Measurements from ENCODE around the gene SNRPD3. TPM values are rescaled to one million over a fixed set of nuclear protein-coding genes. Genes with fewer than 3 reads are reported as not detected.
"Not testable (repeated sequence)": the region's sequence is repeated elsewhere in the genome, so short reads cannot be mapped to it uniquely, and the experiment has no call there.

The SNRPD3 gene
- total RNA-seq, 1 experiment from 2014 or later = 234 TPM

DNA sequence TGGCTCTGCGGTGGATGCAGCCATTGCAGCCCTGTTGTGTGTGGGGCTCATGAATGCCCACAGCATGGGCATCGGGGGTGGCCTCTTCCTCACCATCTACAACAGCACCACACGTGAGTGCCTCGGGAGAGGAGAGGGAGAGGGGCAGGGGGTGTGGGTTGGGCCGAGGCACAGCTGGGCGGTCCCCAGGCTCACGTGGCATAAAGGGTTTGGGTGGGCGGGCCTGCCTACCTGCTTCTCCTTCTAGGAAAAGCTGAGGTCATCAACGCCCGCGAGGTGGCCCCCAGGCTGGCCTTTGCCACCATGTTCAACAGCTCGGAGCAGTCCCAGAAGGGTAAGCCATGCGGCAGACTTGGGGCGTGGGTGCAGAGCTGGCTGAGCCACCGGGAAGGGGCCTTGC is 59.0 kb downstream of the SNRPD3 start:
- not testable (repeated sequence) for H3K27me3 ChIP-seq (replicated peaks); H3K4me3 ChIP-seq; H3K36me3 ChIP-seq; DNase-seq (ENCODE audit: low read depth in 1 of 2, low spot score in 2 of 2); H3K27ac ChIP-seq; H3K4me1 ChIP-seq (replicated peaks); H3K9me3 ChIP-seq (replicated peaks)

GRCh38 chr22:24621244-24621643 is 65.4 kb downstream of the SNRPD3 start:
- H3K27me3 ChIP-seq (replicated peaks); H3K4me3 ChIP-seq; H3K9me3 ChIP-seq (replicated peaks); H3K36me3 ChIP-seq; DNase-seq (ENCODE audit: low read depth in 1 of 2, low spot score in 2 of 2); H3K4me1 ChIP-seq (replicated peaks); H3K27ac ChIP-seq: not testable (repeated sequence)

GRCh38 chr22:24622596-24622995 is 66.8 kb downstream of the SNRPD3 start:
- not testable (repeated sequence) for DNase-seq (ENCODE audit: low read depth in 1 of 2, low spot score in 2 of 2); H3K27me3 ChIP-seq (replicated peaks); H3K9me3 ChIP-seq (replicated peaks); H3K27ac ChIP-seq; H3K36me3 ChIP-seq; H3K4me3 ChIP-seq; H3K4me1 ChIP-seq (replicated peaks)

Other genes with a start within 250 kb of the SNRPD3 start
- gene ADORA2A, start 128.4 kb upstream of the SNRPD3 start, total RNA-seq (2014; rRNA removed; shearing (Covaris generic)) = 3.4 and 3.6 TPM in 2 replicates
- 0.44 and 0.47 TPM in 2 replicates for gene UPB1, start 60.7 kb upstream of the SNRPD3 start, total RNA-seq (2014; rRNA removed; shearing (Covaris generic))
- 97.1 and 112 TPM in 2 replicates for gene GUCD1, start 861 bp upstream of the SNRPD3 start, total RNA-seq (2014; rRNA removed; shearing (Covaris generic))
- gene LRRC75B, start 37.1 kb downstream of the SNRPD3 start, total RNA-seq (2014; rRNA removed; shearing (Covaris generic)) = 1.5 and 2.3 TPM in 2 replicates
- gene GGT1, start 47.2 kb downstream of the SNRPD3 start, total RNA-seq (2014; rRNA removed; shearing (Covaris generic)) = 0.06 and 0.61 TPM in 2 replicates
- not detected in 2 replicates for gene PIWIL3, start 218.7 kb downstream of the SNRPD3 start, total RNA-seq (2014; rRNA removed; shearing (Covaris generic))

Data from SJSA1 (cell line).